Uterus (tissue), 4 donors: ENCODE data around the gene NXPH4. TPM values are rescaled to one million over a fixed set of nuclear protein-coding genes. Genes with fewer than 3 reads are reported as not detected.

ENCODE experiments used
- DNase-seq, 2 donors: peaks; one replicate each; pipeline ENCODE4 v3.0.0-alpha.2; 2019 to 2020
- H3K27ac ChIP-seq, 2 donors: fragments of 200-600 bp; sonication (generic); 1 replicate in 1 of 2; 2 replicates in 1 of 2; pipeline ENCODE4 v1.5.1; 2016 to 2018
- H3K27me3 ChIP-seq, 2 donors: fragments of 200-600 bp; sonication (generic); one replicate each; pipeline ENCODE4 v1.5.1; 2018 to 2019; ENCODE audit warnings: control low read depth in 1 of 2
- H3K36me3 ChIP-seq, 2 donors: fragments of 200-600 bp; sonication (generic); one replicate each; pipeline ENCODE4 v1.5.1; 2019; ENCODE audit warnings: control low read depth in 1 of 2
- H3K4me1 ChIP-seq, 2 donors: fragments of 200-600 bp; sonication (generic); one replicate each; pipeline ENCODE4 v1.5.1; 2018 to 2019; ENCODE audit warnings: control low read depth in 1 of 2
- H3K4me3 ChIP-seq, 2 donors: fragments of 200-600 bp; sonication (generic); 1 replicate in 1 of 2; 2 replicates in 1 of 2; pipeline ENCODE4 v1.5.1; 2018 to 2019; ENCODE audit warnings: mild to moderate bottlenecking in 1 of 2
- H3K9me3 ChIP-seq, 2 donors: fragments of 200-600 bp; sonication (generic); one replicate each; pipeline ENCODE4 v1.5.1; 2019; ENCODE audit warnings: control low read depth in 1 of 2
- CTCF ChIP-seq, 4 experiments: fragments of 200-600 bp in 2 of 4; fragments of 450-650 bp in 2 of 4; sonication (generic) in 2 of 4; IDR thresholded peaks; one replicate each; pipeline ENCODE4 v1.5.1; 2016 to 2019; ENCODE audit warnings: antibody characterized with exemption in 4 of 4, mild to moderate bottlenecking in 2 of 4, moderate library complexity in 1 of 4
- POLR2A ChIP-seq, 2 donors: fragments of 450-650 bp; IDR thresholded peaks; one replicate each; pipeline ENCODE4 v1.6.1; 2016; ENCODE audit warnings: antibody characterized with exemption in 2 of 2, mild to moderate bottlenecking in 1 of 2, moderate library complexity in 1 of 2
- intact Hi-C: fragments of 100-400 bp; cut with DNase I; formaldehyde crosslinking; loops from one replicate; pipeline ENCODE4 v1.15.1; 2023; ENCODE audit warnings: low total_unique reads
- total RNA-seq, 4 donors: library from RNA; depleted of rRNA in 3 of 4; stranded (reverse); fragments of >200 nt in 3 of 4; gene quantifications; one replicate each; pipeline versions ENCODE4 v1.1.0 to v1.2.4, GENCODE V29; 2014 to 2023
- donor health status: DM: yes; HTN: yes; CAD: no.

The NXPH4 gene
- total RNA-seq, 4 donors from 2014 or later, result 6.3 TPM; not detected in 3

DNA sequence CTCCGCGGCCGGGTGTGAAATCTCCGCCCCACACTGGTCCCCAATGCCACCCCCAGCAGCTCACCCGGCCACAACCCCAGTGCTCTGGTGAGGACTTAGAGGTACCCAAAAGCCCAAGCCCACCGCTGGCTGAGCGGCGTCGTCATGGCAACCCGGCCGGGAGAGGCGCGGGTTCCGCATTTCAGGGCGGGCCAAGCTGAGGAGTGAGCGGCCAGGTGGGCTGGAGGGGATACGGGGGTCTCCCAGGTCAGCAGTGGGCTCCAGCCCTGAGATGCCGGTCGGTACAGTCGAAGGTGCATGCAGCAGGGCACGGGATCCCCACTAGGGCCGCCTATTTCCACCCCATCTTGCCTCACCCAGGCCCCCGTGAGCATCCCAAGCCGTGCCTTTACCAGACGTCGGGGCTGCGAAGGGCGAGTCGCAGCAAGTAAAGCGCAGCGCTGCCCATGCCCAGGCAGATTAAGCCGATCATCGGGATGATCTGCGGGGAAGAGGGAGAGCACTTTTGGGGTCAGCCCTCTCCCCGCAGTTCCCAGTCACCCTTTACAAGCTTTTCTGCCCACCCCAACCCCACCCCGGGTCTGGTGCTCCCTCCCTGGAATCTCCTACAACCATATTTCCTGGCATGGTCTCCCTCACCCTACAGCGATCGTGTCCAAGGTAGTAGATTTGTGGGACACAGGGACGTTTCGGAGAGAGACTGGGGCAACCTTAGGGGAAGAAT lies 19.8 kb downstream of the NXPH4 start:
- peaks cover 0 to 12% of the 10 kb centered on the region in 2 donors for H3K4me1 ChIP-seq
- H3K36me3 ChIP-seq, result no peaks in the 10 kb centered on the region
- H3K9me3 ChIP-seq, result no peaks in the 10 kb centered on the region
- intact Hi-C loops, result no loop called here
- DNase-seq, result no peak
- TF ChIP-seq CTCF (IDR thresholded peaks at IDR 0.05) (no peak), POLR2A (IDR thresholded peaks at IDR 0.05) (no peak)
- peaks cover 13 to 16% of the 10 kb centered on the region in 2 donors for H3K27me3 ChIP-seq
- H3K4me3 ChIP-seq, result no peak overlapping the region
- no peak overlapping the region for H3K27ac ChIP-seq

GRCh38 chr12:57236925-57237595 lies 20.5 kb downstream of the NXPH4 start:
- TF ChIP-seq CTCF (IDR thresholded peaks at IDR 0.05) (no peak), POLR2A (IDR thresholded peaks at IDR 0.05) (no peak)
- Histone ChIP-seq H3K27me3 (peaks cover 20 to 23% of the 10 kb centered on the region in 2 donors), H3K27ac (no peak overlapping the region), H3K9me3 (no peaks in the 10 kb centered on the region), H3K4me3 (no peak overlapping the region), H3K4me1 (peaks cover 0 to 15% of the 10 kb centered on the region in 2 donors), H3K36me3 (no peaks in the 10 kb centered on the region)
- intact Hi-C loops, result no loop called here
- DNase-seq, result peak in 1 of 2 donors; percentile 15

DNA sequence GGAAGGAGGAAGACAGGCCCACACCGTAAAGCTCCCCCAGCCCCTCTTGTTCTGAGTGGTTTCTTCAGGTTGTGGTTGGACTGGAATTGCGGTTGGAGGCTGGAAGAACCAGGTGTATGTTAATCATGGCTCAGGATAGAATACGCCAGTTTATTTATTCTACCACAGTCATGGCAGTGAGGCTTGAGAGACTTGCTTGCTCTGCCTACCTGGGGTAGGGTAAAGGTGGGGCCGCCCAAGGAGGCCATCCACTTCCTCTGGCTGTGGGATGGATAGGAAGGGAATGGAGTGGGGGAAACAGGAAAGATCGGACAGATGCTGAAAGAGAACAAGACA lies 21.0 kb downstream of the NXPH4 start:
- Histone ChIP-seq H3K36me3 (no peaks in the 10 kb centered on the region), H3K4me1 (peaks cover 0 to 18% of the 10 kb centered on the region in 2 donors), H3K27me3 (peaks cover 25 to 28% of the 10 kb centered on the region in 2 donors), H3K9me3 (no peaks in the 10 kb centered on the region), H3K4me3 (no peak overlapping the region), H3K27ac (no peak overlapping the region)
- intact Hi-C loops, result no loop called here
- no peak for DNase-seq
- TF ChIP-seq CTCF (IDR thresholded peaks at IDR 0.05) (no peak), POLR2A (IDR thresholded peaks at IDR 0.05) (no peak)

DNA sequence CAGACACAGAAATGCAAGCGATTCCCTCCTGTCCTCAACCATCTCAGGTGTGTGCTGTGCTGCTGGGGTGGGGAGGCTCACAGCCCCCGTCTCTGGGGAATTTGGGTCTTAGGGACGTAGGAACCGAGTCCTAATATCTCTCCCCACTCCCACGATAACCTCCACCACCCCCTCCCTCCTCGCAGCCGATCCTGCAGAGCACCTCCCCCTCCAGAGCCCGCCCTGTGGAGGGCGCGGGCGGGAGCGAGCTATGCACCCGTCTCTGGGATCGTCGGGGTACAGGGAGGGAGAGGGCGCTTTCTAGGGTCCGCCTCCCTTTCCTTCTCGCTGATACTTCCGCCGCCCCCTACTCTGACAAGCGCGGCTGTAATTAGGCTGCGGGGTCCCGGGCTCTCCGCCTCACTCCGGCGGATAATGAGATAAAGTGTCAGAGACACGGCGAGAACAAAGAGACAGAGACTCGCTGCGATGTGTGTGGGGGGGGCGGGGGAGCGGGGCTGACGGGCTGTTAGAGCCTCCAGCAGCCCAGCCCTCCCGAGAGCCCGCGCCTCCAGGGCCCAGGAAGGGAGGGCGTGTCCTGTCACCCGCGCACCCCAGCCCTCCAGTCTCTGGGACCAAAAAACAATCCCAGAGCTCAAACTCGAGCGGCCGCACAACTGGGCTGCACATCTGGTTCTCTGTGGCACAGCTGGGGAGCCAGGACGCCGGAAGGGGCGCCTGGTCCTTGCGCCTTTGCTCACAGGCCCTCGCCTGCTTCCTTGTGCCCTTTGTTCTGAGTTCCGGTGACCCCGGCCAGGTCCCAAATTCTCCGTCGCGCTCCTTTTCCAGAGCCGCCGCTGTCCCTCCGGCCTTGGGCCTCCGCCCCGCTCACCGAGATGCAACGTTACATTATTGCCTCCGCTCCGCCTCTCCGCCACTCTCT lies 21.6 kb downstream of the NXPH4 start:
- Histone ChIP-seq H3K27ac (no peak overlapping the region), H3K4me1 (peaks cover 0 to 24% of the 10 kb centered on the region in 2 donors)
- intact Hi-C loops, result no loop called here

More for the DNA sequence above, 21.6 kb downstream of the NXPH4 start:
- H3K4me3 ChIP-seq, result peak overlapping the region; percentile 27 to 37
- peaks cover 31 to 34% of the 10 kb centered on the region in 2 donors for H3K27me3 ChIP-seq
- TF ChIP-seq CTCF (IDR thresholded peaks at IDR 0.05) (no peak), POLR2A (IDR thresholded peaks at IDR 0.05) (no peak)
- no peaks in the 10 kb centered on the region for H3K36me3 ChIP-seq
- peak in 1 of 2 donors; percentile 24 for DNase-seq
- no peaks in the 10 kb centered on the region for H3K9me3 ChIP-seq
